GM12874 (cell line): ENCODE results near the gene CPLX3.

Experiments used
- CTCF ChIP-seq: IDR thresholded peaks from 2 replicates; pipeline ENCODE4 v1.5.1; 2011; ENCODE audit warnings: low read depth, mild to moderate bottlenecking, control low read depth, low read length, moderate library complexity; ENCODE audit not compliant: insufficient read depth

The CPLX3 gene

GRCh38 chr15:74781431-74782258 is 44.8 kb upstream of the CPLX3 start, which contains the start of gene CSK:
Gene CSK, plus strand, starts transcription at chr15:74782080. Its CDS starts 16,218 bp downstream, at chr15:74798298.
- peak; percentile 75 for TF ChIP-seq CTCF

- no peak for TF ChIP-seq CTCF
These were observed 44.0 kb upstream of the CPLX3 start for GRCh38 chr15:74782259-74783071.

GRCh38 chr15:74783072-74783807 is 43.2 kb upstream of the CPLX3 start:
- no peak for TF ChIP-seq CTCF

GRCh38 chr15:74783808-74784175 is 42.6 kb upstream of the CPLX3 start:
- no peak for TF ChIP-seq CTCF

- TF ChIP-seq CTCF: peak; percentile 34
These were observed 41.8 kb upstream of the CPLX3 start for GRCh38 chr15:74784426-74785193.

GRCh38 chr15:74785194-74786032 is 41.0 kb upstream of the CPLX3 start:
- no peak for TF ChIP-seq CTCF
